ENCODE results near the gene CD300LG. TPM values are rescaled to one million over a fixed set of nuclear protein-coding genes. Genes with fewer than 3 reads are reported as not detected.

Gene CD300LG
- total RNA-seq, 1 experiment from 2014 or later: not detected

GRCh38 chr17:43817826-43818225, 29.1 kb upstream of the CD300LG start:
- no peak for DNase-seq (ENCODE audit: low read depth, low spot score)

More at GRCh38 chr17:43817826-43818225, 29.1 kb upstream of the CD300LG start:
- H3K4me1 ChIP-seq (ENCODE audit: control insufficient read depth in 1 of 2, insufficient read depth in 2 of 2, low read length in 2 of 2): peaks cover 0 to 9% of the 10 kb centered on the region in 2 experiments; a peak in 1 of 4 replicates
- no peak overlapping the region for H3K27ac ChIP-seq (ENCODE audit: low read depth, low read length)
- CTCF ChIA-PET: no interaction called here
- intact Hi-C loops (cut with micrococcal nuclease): no loop called here
- H3K4me2 ChIP-seq (ENCODE audit: low read length): no peak overlapping the region
- TF ChIP-seq POLR2AphosphoS5 (IDR thresholded peaks at IDR 0.05; ENCODE audit: low read depth, low read length) (no peak), CBX3 (IDR thresholded peaks at IDR 0.05; ENCODE audit: low read depth) (no peak), CTCF (IDR thresholded peaks at IDR 0.05 in 2 of 3, conservative IDR thresholded peaks at IDR 0.05 in 1 of 3; ENCODE audit: borderline replicate concordance in 1 of 3, insufficient read depth in 1 of 3, low read depth in 2 of 3, low read length in 2 of 3) (no peak), YY1 (IDR thresholded peaks at IDR 0.05; ENCODE audit: extremely low read depth, insufficient replicate concordance, low read depth, low read length) (no peak), CEBPB (IDR thresholded peaks at IDR 0.05; ENCODE audit: low read depth) (no peak), ZBTB33 (IDR thresholded peaks at IDR 0.05; ENCODE audit: extremely low read depth, insufficient replicate concordance, low read length) (no peak), SIN3A (IDR thresholded peaks at IDR 0.05; ENCODE audit: low read depth) (no peak), FOSL1 (IDR thresholded peaks at IDR 0.05; ENCODE audit: low read depth) (no peak), ELF1 (IDR thresholded peaks at IDR 0.05; ENCODE audit: borderline replicate concordance, low read depth) (no peak), SRF (IDR thresholded peaks at IDR 0.05; ENCODE audit: low read depth) (no peak), EZH2phosphoT487 (IDR thresholded peaks at IDR 0.05; ENCODE audit: borderline replicate concordance) (no peak), MAX (IDR thresholded peaks at IDR 0.05) (no peak), REST (IDR thresholded peaks at IDR 0.05; ENCODE audit: low read depth) (no peak), ZFX (IDR thresholded peaks at IDR 0.05) (no peak), SP1 (IDR thresholded peaks at IDR 0.05; ENCODE audit: low read depth) (no peak)
- ATAC-seq: no peak
- no peaks in the 10 kb centered on the region for H3K9me3 ChIP-seq (ENCODE audit: control insufficient read depth in 1 of 2, insufficient read depth in 1 of 2, low read depth in 1 of 2, low read length in 2 of 2)
- H3K9ac ChIP-seq (ENCODE audit: low read length): no peak overlapping the region
- RAD21 ChIA-PET (ENCODE audit: low non-redundant PET in 1 of 2, low total read pairs in 2 of 2, uncharacterized antibody in 2 of 2, unreplicated experiment in 2 of 2): no interaction called here
- H3K36me3 ChIP-seq (ENCODE audit: control insufficient read depth in 1 of 2, insufficient read depth in 2 of 2, low read length in 2 of 2): peaks cover 4 to 23% of the 10 kb centered on the region in 2 experiments; a peak in 3 of 4 replicates
- POLR2A ChIA-PET: no interaction called here
- H3K4me3 ChIP-seq (replicated peaks in 1 of 2; ENCODE audit: low read depth in 1 of 2, low read length in 2 of 2): no peak overlapping the region
- no peaks in the 10 kb centered on the region for H4K20me1 ChIP-seq (ENCODE audit: insufficient read depth)
- H3K79me2 ChIP-seq (ENCODE audit: insufficient read depth, low read length): no peaks in the 10 kb centered on the region
- BruUV-seq (replicated peaks): no TSS peak
- no peak overlapping the region for H2AFZ ChIP-seq (ENCODE audit: low read depth, low read length, poor library complexity, severe bottlenecking)
- H3K9me2 ChIP-seq (ENCODE audit: insufficient read depth): no peaks in the 10 kb centered on the region
- no peaks in the 10 kb centered on the region for H3K27me3 ChIP-seq (ENCODE audit: insufficient read depth, low read length)
